C4-2B (cell line): ENCODE results near the gene PEPD.
"Not testable (repeated sequence)": the region's sequence is repeated elsewhere in the genome, so short reads cannot be mapped to it uniquely, and the experiment has no call there.

Source experiments
- H3K27ac ChIP-seq: fragments of 450-650 bp; 2 replicates; pipeline ENCODE4 v1.5.1; 2017
- CTCF ChIP-seq: fragments of 450-650 bp; conservative IDR thresholded peaks from 2 replicates; pipeline ENCODE4 v1.5.1; 2017; ENCODE audit warnings: mild to moderate bottlenecking
- ZFX ChIP-seq: fragments of 450-650 bp; IDR thresholded peaks from 2 replicates; pipeline ENCODE4 v1.6.1; 2017

The PEPD gene

GRCh38 chr19:33481863-33482262 is 39.7 kb downstream of the PEPD start:
- no peak for TF ChIP-seq ZFX
- no peak for TF ChIP-seq CTCF
- H3K27ac ChIP-seq, result no peak overlapping the region

DNA sequence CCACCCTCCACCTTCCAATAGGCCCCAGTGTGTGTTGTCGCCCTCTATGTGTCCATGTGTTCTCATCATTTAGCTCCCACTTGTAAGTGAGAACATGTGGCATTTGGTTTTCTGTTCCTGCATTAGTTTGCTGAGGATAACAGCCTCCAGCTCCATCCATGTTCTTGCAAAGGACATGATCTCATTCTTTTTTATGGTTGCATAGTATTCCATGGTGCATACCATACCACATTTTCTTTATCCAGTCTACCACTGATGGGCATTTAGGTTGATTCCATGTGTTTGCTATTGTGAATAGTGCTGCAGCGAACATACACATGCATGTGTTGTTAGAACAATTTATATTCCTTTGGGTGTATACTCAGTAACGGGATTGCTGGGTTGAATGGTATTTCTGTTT is 42.0 kb downstream of the PEPD start:
- not testable (repeated sequence) for H3K27ac ChIP-seq

GRCh38 chr19:33477781-33478180 is 43.8 kb downstream of the PEPD start:
- TF ChIP-seq CTCF (no peak), ZFX (no peak)
- no peak overlapping the region for H3K27ac ChIP-seq

GRCh38 chr19:33476151-33476707 is 45.4 kb downstream of the PEPD start:
- TF ChIP-seq CTCF (no peak), ZFX (no peak)
- no peak overlapping the region for H3K27ac ChIP-seq

- TF ChIP-seq ZFX (no peak), CTCF (no peak)
- H3K27ac ChIP-seq, result no peak overlapping the region
These were observed 47.8 kb downstream of the PEPD start for GRCh38 chr19:33473653-33474305.

GRCh38 chr19:33472691-33473652 is 48.6 kb downstream of the PEPD start:
- TF ChIP-seq ZFX, result no peak
- TF ChIP-seq CTCF, result no peak
- H3K27ac ChIP-seq, result no peak overlapping the region

- no peak overlapping the region for H3K27ac ChIP-seq
- TF ChIP-seq CTCF (no peak), ZFX (no peak)
These were observed 49.4 kb downstream of the PEPD start for GRCh38 chr19:33472226-33472625.
